A549 (cell line): ENCODE results near the gene PABPC3. TPM values are rescaled to one million over a fixed set of nuclear protein-coding genes. Genes with fewer than 3 reads are reported as not detected.

ENCODE experiments used
- ATAC-seq, 2 experiments: fragments of 200-7000 bp in 1 of 2; fragments of >200 bp in 1 of 2; cut with Nextera tagmentation in 1 of 2; cut with Tn5 transposase in 1 of 2; 3 replicates each; pipeline versions ENCODE4 v1.8.0 to v1.9.1; 2018 to 2020; ENCODE audit warnings: mild to moderate bottlenecking in 1 of 2, moderate library complexity in 1 of 2
- CTCF ChIA-PET: fragments of 300-600 bp; sonication (Branson Sonifier 250); formaldehyde crosslinking; extraction: SDS; loops from one replicate; lab custom pipeline; 2021; ENCODE audit warnings: antibody characterized with exemption, inconsistent platforms; lab: Yijun Ruan, JAX
- POLR2A ChIA-PET: fragments of 350-600 bp; formaldehyde crosslinking; extraction: SDS; loops from one replicate; lab custom pipeline; 2021; ENCODE audit warnings: antibody characterized with exemption, inconsistent platforms; lab: Yijun Ruan, JAX
- DNase-seq, 2 experiments: peaks; one replicate each; pipeline versions ENCODE4 v3.0.0 to v3.0.0-alpha.2; 2011 to 2016; ENCODE audit warnings: low read depth in 1 of 2, low spot score in 1 of 2
- FAIRE-seq: peaks from 2 replicates; lab custom pipeline; 2011; peaks lifted over from hg19 to GRCh38; lab: Jason Lieb, UNC
- H3K27ac ChIP-seq, 2 experiments: fragments of >200 bp; sonication (Bioruptor Twin); formaldehyde crosslinking; 3 replicates each; pipeline ENCODE4 v1.5.1; 2016 to 2017
- H3K4me1 ChIP-seq: fragments of >200 bp; sonication (Bioruptor Twin); formaldehyde crosslinking; 3 replicates; pipeline ENCODE4 v1.6.1; 2016
- H3K4me2 ChIP-seq: fragments of >200 bp; sonication (Bioruptor Twin); formaldehyde crosslinking; 3 replicates; pipeline ENCODE4 v1.6.1; 2016
- H3K4me3 ChIP-seq: fragments of >200 bp; sonication (Bioruptor Twin); formaldehyde crosslinking; 3 replicates; pipeline ENCODE4 v1.5.1; 2016
- H3K9me3 ChIP-seq: fragments of >200 bp; sonication (Bioruptor Twin); formaldehyde crosslinking; 3 replicates; pipeline ENCODE4 v1.6.1; 2016
- ATOH8 ChIP-seq: fragments of 250-450 bp; sonication (Bioruptor Pico); IDR thresholded peaks from 2 replicates; pipeline ENCODE4 v1.5.0; 2020; ENCODE audit warnings: low read depth, mild to moderate bottlenecking, moderate library complexity
- BCL3 ChIP-seq: fragments of >200 bp; sonication (Bioruptor Twin); formaldehyde crosslinking; IDR thresholded peaks from 3 replicates; pipeline ENCODE4 v1.6.1; 2016
- CBX8 ChIP-seq: fragments of 200-600 bp; sonication (generic); IDR thresholded peaks from 2 replicates; pipeline ENCODE4 v1.6.1; 2016
- CEBPB ChIP-seq, 2 experiments: fragments of >200 bp in 1 of 2; sonication (Bioruptor Twin) in 1 of 2; formaldehyde crosslinking in 1 of 2; IDR thresholded peaks; 2 replicates each; pipeline ENCODE4 v1.6.1; 2012 to 2016
- CHD2 ChIP-seq: fragments of 150-350 bp; IDR thresholded peaks from 2 replicates; pipeline ENCODE4 v1.6.1; 2014; ENCODE audit warnings: low read length; ENCODE audit not compliant: partially characterized antibody
- CTCF ChIP-seq: fragments of >200 bp; sonication (Bioruptor Twin); formaldehyde crosslinking; IDR thresholded peaks from 3 replicates; pipeline ENCODE4 v1.5.1; 2016
- EHF ChIP-seq: fragments of 250-450 bp; sonication (Bioruptor Pico); IDR thresholded peaks from 2 replicates; pipeline ENCODE4 v1.5.0; 2020; ENCODE audit warnings: mild to moderate bottlenecking
- EHMT2 ChIP-seq: fragments of 200-600 bp; sonication (generic); IDR thresholded peaks from 2 replicates; pipeline ENCODE4 v1.6.1; 2016; ENCODE audit warnings: antibody characterized with exemption, low read depth, mild to moderate bottlenecking, moderate library complexity
- EP300 ChIP-seq, 2 experiments: fragments of >200 bp; sonication (Bioruptor Twin); formaldehyde crosslinking; IDR thresholded peaks; 2 replicates in 1 of 2; 3 replicates in 1 of 2; pipeline ENCODE4 v1.6.1; 2016 to 2017
- FOSL2 ChIP-seq, 2 experiments: fragments of 450-650 bp in 1 of 2; fragments of >200 bp in 1 of 2; sonication (Bioruptor Twin) in 1 of 2; formaldehyde crosslinking; IDR thresholded peaks; 2 replicates each; pipeline versions ENCODE4 v1.5.0 to v1.6.1; 2016 to 2020; ENCODE audit warnings: mild to moderate bottlenecking in 1 of 2, moderate library complexity in 1 of 2
- GATA3 ChIP-seq: IDR thresholded peaks from 2 replicates; pipeline ENCODE4 v1.6.1; 2012; ENCODE audit warnings: borderline replicate concordance
- HEYL ChIP-seq: fragments of 250-450 bp; sonication (Bioruptor Pico); IDR thresholded peaks from 2 replicates; pipeline ENCODE4 v1.8.0; 2021; ENCODE audit warnings: mild to moderate bottlenecking, moderate library complexity
- HMGXB4 ChIP-seq: fragments of 250-450 bp; sonication (Bioruptor Pico); IDR thresholded peaks from 2 replicates; pipeline ENCODE4 v1.5.0; 2021; ENCODE audit warnings: mild to moderate bottlenecking, moderate library complexity, borderline replicate concordance
- HOXA7 ChIP-seq: fragments of 250-450 bp; sonication (Bioruptor Pico); IDR thresholded peaks from 2 replicates; pipeline ENCODE4 v1.5.0; 2020; ENCODE audit warnings: mild to moderate bottlenecking, moderate library complexity
- JUN ChIP-seq, 2 experiments: fragments of >200 bp; sonication (Bioruptor Twin); formaldehyde crosslinking; IDR thresholded peaks; 2 replicates in 1 of 2; 3 replicates in 1 of 2; pipeline ENCODE4 v1.6.1; 2016 to 2017
- KDM5A ChIP-seq: fragments of 200-600 bp; sonication (generic); IDR thresholded peaks from 2 replicates; pipeline ENCODE4 v1.6.1; 2016; ENCODE audit warnings: antibody characterized with exemption, mild to moderate bottlenecking
- MAX ChIP-seq: IDR thresholded peaks from 2 replicates; pipeline ENCODE4 v1.6.1; 2012
- MYC ChIP-seq: IDR thresholded peaks from 2 replicates; pipeline ENCODE4 v1.6.1; 2012; ENCODE audit warnings: mild to moderate bottlenecking, inconsistent platforms, low read length, improper control_type of control experiment, borderline replicate concordance
- NR3C1 ChIP-seq: fragments of >200 bp; sonication (Bioruptor Twin); formaldehyde crosslinking; IDR thresholded peaks from 3 replicates; pipeline ENCODE4 v1.6.1; 2017
- PBX3 ChIP-seq: IDR thresholded peaks from 2 replicates; pipeline ENCODE4 v1.6.1; 2012
- RAD21 ChIP-seq, 2 experiments: fragments of >200 bp in 1 of 2; sonication (Bioruptor Twin) in 1 of 2; formaldehyde crosslinking in 1 of 2; IDR thresholded peaks in 1 of 2; conservative IDR thresholded peaks in 1 of 2; 2 replicates in 1 of 2; 3 replicates in 1 of 2; pipeline ENCODE4 v1.6.1; 2012 to 2018; ENCODE audit warnings: inconsistent platforms in 1 of 2
- RARB ChIP-seq: fragments of 250-450 bp; sonication (Bioruptor Pico); IDR thresholded peaks from 2 replicates; pipeline ENCODE4 v1.8.0; 2021; ENCODE audit warnings: mild to moderate bottlenecking, moderate library complexity
- RCOR1 ChIP-seq: fragments of 150-350 bp; IDR thresholded peaks from 2 replicates; pipeline ENCODE4 v1.6.1; 2014; ENCODE audit warnings: antibody characterized with exemption, low read length, low read depth
- REST ChIP-seq: fragments of 200-600 bp; sonication (generic); IDR thresholded peaks from 2 replicates; pipeline ENCODE4 v1.6.1; 2016; ENCODE audit warnings: antibody characterized with exemption, mild to moderate bottlenecking, moderate library complexity
- TFCP2L1 ChIP-seq: fragments of 250-450 bp; sonication (Bioruptor Pico); IDR thresholded peaks from 2 replicates; pipeline ENCODE4 v1.5.0; 2021; ENCODE audit warnings: mild to moderate bottlenecking
- ZC3H11A ChIP-seq: fragments of 450-650 bp; IDR thresholded peaks from 2 replicates; pipeline ENCODE4 v1.6.1; 2014; ENCODE audit warnings: antibody characterized with exemption, mild to moderate bottlenecking
- ZNF302 ChIP-seq: fragments of 250-450 bp; sonication (Bioruptor Pico); IDR thresholded peaks from 2 replicates; pipeline ENCODE4 v1.9.0; 2021; ENCODE audit warnings: inconsistent platforms, mild to moderate bottlenecking, moderate library complexity
- WGBS: methylation state at CpG from one replicate; pipeline ENCODE4 v1.1.6; 2017; ENCODE audit errors: missing lambda C conversion rate; 5-methylcytosine and 5-hydroxymethylcytosine counted together
- polyA plus RNA-seq, 4 experiments: library from polyadenylated mRNA; depleted of rRNA in 3 of 4; stranded (reverse); fragments of >200 nt; fragmentation: RNase III in 1 of 4; extraction: RNeasy Plus Mini Kit Qiagen cat#74134 plus additional on column Dnase treatment in 1 of 4; gene quantifications; 2 replicates in 3 of 4; 3 replicates in 1 of 4; pipeline ENCODE4 v1.2.3, GENCODE V29; 2011 to 2017

Gene PABPC3
- polyA plus RNA-seq, 2 of the 4 experiments (the other 2 are of a cell fraction) = 0.22 to 0.39 TPM

GRCh38 chr13:25069911-25070310, 26.0 kb upstream of the PABPC3 start:
- ChIA-PET POLR2A (no interaction called here), CTCF (interaction anchor here (1.2 kb wide), 1 partner anchor 45 kb away, joined by 3 read pairs; no protein-coding TSS in a partner anchor)
- no peak overlapping the region for H3K4me3 ChIP-seq
- no peak for TF ChIP-seq EHMT2
- TF ChIP-seq ZNF302 (CRISPR knock-in tag) = no peak
- no peak for TF ChIP-seq GATA3
- TF ChIP-seq KDM5A = no peak
- no peak for TF ChIP-seq MAX
- TF ChIP-seq NR3C1 = no peak
- no peak for TF ChIP-seq TFCP2L1 (CRISPR knock-in tag)
- no peak for TF ChIP-seq FOSL2 (IDR thresholded peaks at IDR 0.05)
- TF ChIP-seq FOSL2 (CRISPR knock-in tag; IDR thresholded peaks at IDR 0.05) = no peak
- no peak for TF ChIP-seq CHD2
- no peak for TF ChIP-seq HOXA7 (CRISPR knock-in tag)
- TF ChIP-seq MYC = no peak
- TF ChIP-seq BCL3 = no peak
- TF ChIP-seq RCOR1 = no peak
- TF ChIP-seq HMGXB4 (CRISPR knock-in tag) = no peak
- TF ChIP-seq, all 56 proteins: peak for 0
- DNase-seq (no peak), FAIRE-seq (no peak), ATAC-seq (no peak)
- Histone ChIP-seq H3K4me2 (no peak overlapping the region), H3K9me3 (no peaks in the 10 kb centered on the region), H3K4me1 (no peaks in the 10 kb centered on the region), H3K27ac (no peak overlapping the region)
- 63% methylated on average over 8 of the region's 8 CpGs for WGBS

- FAIRE-seq = no peak
- 93% methylated on average over 2 of the region's 2 CpGs for WGBS
- DNase-seq = no peak
- CTCF ChIA-PET = no interaction called here
- ATAC-seq = no peak
- no peaks in the 10 kb centered on the region for H3K9me3 ChIP-seq
- H3K4me2 ChIP-seq = no peak overlapping the region
- no peak overlapping the region for H3K27ac ChIP-seq
- no peaks in the 10 kb centered on the region for H3K4me1 ChIP-seq
- H3K4me3 ChIP-seq = no peak overlapping the region
- POLR2A ChIA-PET = no interaction called here
- TF ChIP-seq HEYL (CRISPR knock-in tag) (no peak), JUN (IDR thresholded peaks at IDR 0.05) (no peak), CEBPB (IDR thresholded peaks at IDR 0.05) (no peak), EHF (no peak), CHD2 (no peak), ATOH8 (CRISPR knock-in tag) (no peak), PBX3 (no peak), CBX8 (no peak), ZNF302 (CRISPR knock-in tag) (no peak), CTCF (no peak), EHMT2 (no peak), FOSL2 (IDR thresholded peaks at IDR 0.05) (no peak), FOSL2 (CRISPR knock-in tag; IDR thresholded peaks at IDR 0.05) (no peak), RAD21 (conservative IDR thresholded peaks at IDR 0.05 in 1 of 2, IDR thresholded peaks at IDR 0.05 in 1 of 2) (no peak), RCOR1 (no peak), EP300 (IDR thresholded peaks at IDR 0.05) (no peak), ZC3H11A (no peak), RARB (no peak), NR3C1 (no peak), REST (no peak)
Measured at GRCh38 chr13:25080773-25081172, 15.2 kb upstream of the PABPC3 start.
